NCI-H526 (cell line): ENCODE results near the gene SLC35F5.
"Not testable (repeated sequence)": the region's sequence is repeated elsewhere in the genome, so short reads cannot be mapped to it uniquely, and the experiment has no call there.

ENCODE experiments used
- DNase-seq, 2 experiments: peaks; one replicate each; lab custom pipeline; 2025; lab: John Stamatoyannopoulos, UW

SLC35F5 gene

GRCh38 chr2:113755835-113756354 is 547 bp downstream of the SLC35F5 start:
- peak; percentile 30 to 64 for DNase-seq

- peak in 1 of 2 experiments; percentile 11 for DNase-seq
Measured at GRCh38 chr2:113755035-113755834, 1.2 kb downstream of the SLC35F5 start.

- no peak for DNase-seq
Measured at GRCh38 chr2:113754160-113754559, 2.3 kb downstream of the SLC35F5 start.

- no peak for DNase-seq
Measured at GRCh38 chr2:113750385-113750784, 6.1 kb downstream of the SLC35F5 start.

GRCh38 chr2:113741091-113741490 is 15.4 kb downstream of the SLC35F5 start:
- no peak for DNase-seq

- DNase-seq = no peak
Measured at GRCh38 chr2:113739849-113740248, 16.6 kb downstream of the SLC35F5 start.

GRCh38 chr2:113734185-113734584 is 22.3 kb downstream of the SLC35F5 start:
- DNase-seq = no peak

GRCh38 chr2:113724010-113724409 is 32.4 kb downstream of the SLC35F5 start:
- no peak for DNase-seq

GRCh38 chr2:113723411-113723810 is 33.0 kb downstream of the SLC35F5 start:
- DNase-seq = no peak

GRCh38 chr2:113720167-113720566 is 36.3 kb downstream of the SLC35F5 start:
- DNase-seq = peak in 1 of 2 experiments; percentile 24

GRCh38 chr2:113716291-113716690 is 40.2 kb downstream of the SLC35F5 start:
- no peak for DNase-seq

GRCh38 chr2:113712941-113713340 is 43.5 kb downstream of the SLC35F5 start:
- DNase-seq = no peak

GRCh38 chr2:113711851-113712250 is 44.6 kb downstream of the SLC35F5 start:
- DNase-seq = peak; percentile 29 to 48

GRCh38 chr2:113709022-113709421 is 47.4 kb downstream of the SLC35F5 start:
- no peak for DNase-seq

- DNase-seq = no peak
Measured at GRCh38 chr2:113707106-113707505, 49.3 kb downstream of the SLC35F5 start.

GRCh38 chr2:113705982-113706523 is 50.4 kb downstream of the SLC35F5 start:
- DNase-seq = no peak

- DNase-seq = not testable (repeated sequence)
Measured at GRCh38 chr2:113704300-113704993, 52.0 kb downstream of the SLC35F5 start.

GRCh38 chr2:113703386-113704299 is 52.8 kb downstream of the SLC35F5 start:
- DNase-seq = no peak

- peak; percentile 39 to 81 for DNase-seq
Measured at GRCh38 chr2:113700186-113700841, 56.1 kb downstream of the SLC35F5 start.

- no peak for DNase-seq
Measured at GRCh38 chr2:113698892-113699447, 57.5 kb downstream of the SLC35F5 start.

GRCh38 chr2:113698251-113698650 is 58.2 kb downstream of the SLC35F5 start:
- not testable (repeated sequence) for DNase-seq
